BE2C (cell line): ENCODE data around the gene FXR2.

Source experiments
- DNase-seq: peaks from one replicate; pipeline ENCODE4 v3.0.0-alpha.2; 2020
- H3K27me3 ChIP-seq: fragments of 250-450 bp; sonication (Bioruptor Pico); 2 replicates; pipeline ENCODE4 v1.5.1; 2020; ENCODE audit warnings: mild to moderate bottlenecking
- H3K36me3 ChIP-seq: fragments of 250-450 bp; sonication (Bioruptor Pico); 2 replicates; pipeline ENCODE4 v1.5.1; 2020; ENCODE audit warnings: mild to moderate bottlenecking
- H3K4me1 ChIP-seq: fragments of 250-450 bp; sonication (Bioruptor Pico); 2 replicates; pipeline ENCODE4 v1.5.1; 2020
- H3K4me3 ChIP-seq: 2 replicates; pipeline ENCODE4 v1.5.1; 2011; ENCODE audit warnings: low read depth, low read length
- H3K9me3 ChIP-seq: fragments of 250-450 bp; sonication (Bioruptor Pico); 2 replicates; pipeline ENCODE4 v1.5.1; 2020
- CTCF ChIP-seq: IDR thresholded peaks from 2 replicates; pipeline ENCODE4 v1.5.1; 2012; ENCODE audit warnings: mild to moderate bottlenecking, low read depth, low read length

Gene FXR2

GRCh38 chr17:7556627-7557026 lies 58.1 kb downstream of the FXR2 start:
- no peaks in the 10 kb centered on the region for H3K9me3 ChIP-seq
- no peaks in the 10 kb centered on the region for H3K27me3 ChIP-seq
- H3K36me3 ChIP-seq = no peaks in the 10 kb centered on the region
- TF ChIP-seq CTCF = no peak
- H3K4me1 ChIP-seq = no peaks in the 10 kb centered on the region; the same call in 1 of the 2 replicates
- no peak overlapping the region for H3K4me3 ChIP-seq
- no peak for DNase-seq

DNA sequence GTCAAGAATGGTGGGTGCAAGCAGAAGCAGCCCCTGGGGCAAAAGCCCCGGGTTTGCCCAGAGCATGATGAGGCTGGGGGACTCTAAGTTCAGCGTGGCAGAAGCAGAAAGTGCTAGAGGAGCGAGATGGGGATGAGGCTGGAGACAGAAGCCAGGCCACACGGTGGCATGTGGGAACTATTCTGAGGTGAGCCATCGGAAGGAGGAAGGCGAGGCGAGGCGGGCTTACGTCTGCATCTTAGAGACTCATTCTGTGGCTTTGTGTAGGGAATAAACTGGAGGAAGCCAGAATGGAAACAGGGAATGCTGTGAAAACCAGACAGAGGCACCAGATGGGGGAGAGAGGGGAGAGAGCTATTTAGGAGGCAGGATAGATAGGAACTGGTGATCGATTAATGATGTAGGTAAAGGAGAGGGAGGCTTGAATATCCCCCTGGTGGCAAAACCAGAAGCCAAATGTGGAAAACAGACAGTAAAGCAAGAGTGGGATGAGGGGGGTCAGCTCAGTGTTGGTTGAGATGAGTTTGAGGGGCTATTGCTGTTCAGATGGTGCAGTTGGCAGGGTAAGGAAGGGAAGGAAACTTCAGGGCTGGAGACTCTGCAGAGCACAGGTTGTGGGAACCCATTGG lies 59.3 kb downstream of the FXR2 start:
- DNase-seq = no peak
- no peaks in the 10 kb centered on the region for H3K36me3 ChIP-seq
- no peaks in the 10 kb centered on the region for H3K9me3 ChIP-seq
- H3K4me3 ChIP-seq = no peak overlapping the region
- TF ChIP-seq CTCF = no peak
- H3K4me1 ChIP-seq = no peaks in the 10 kb centered on the region; the same call in 1 of the 2 replicates
- no peaks in the 10 kb centered on the region for H3K27me3 ChIP-seq

DNA sequence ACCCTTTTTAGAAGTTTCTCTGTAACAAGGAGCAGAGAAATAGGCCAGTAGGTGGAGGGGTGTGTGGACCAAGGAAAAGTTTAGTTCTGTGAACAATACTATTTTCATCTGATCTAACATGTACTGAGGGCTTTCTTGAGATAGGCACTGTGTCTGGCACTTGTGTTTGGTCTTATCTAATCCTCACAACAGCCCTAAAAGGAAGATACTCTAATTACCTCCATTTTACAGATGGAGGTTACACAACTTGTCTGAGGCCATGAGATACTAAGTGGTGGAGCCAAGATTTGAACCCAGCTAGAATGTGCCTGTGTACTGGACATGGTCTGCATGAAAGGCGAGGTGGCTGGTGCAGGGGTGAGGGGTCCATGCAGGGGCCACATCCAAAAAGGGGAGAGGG lies 61.3 kb downstream of the FXR2 start:
- H3K27me3 ChIP-seq = no peaks in the 10 kb centered on the region
- DNase-seq = no peak
- H3K9me3 ChIP-seq = no peaks in the 10 kb centered on the region
- no peak overlapping the region for H3K4me3 ChIP-seq
- TF ChIP-seq CTCF = no peak
- H3K4me1 ChIP-seq = no peaks in the 10 kb centered on the region; the same call in 1 of the 2 replicates
- H3K36me3 ChIP-seq = no peaks in the 10 kb centered on the region

GRCh38 chr17:7552621-7553051 lies 62.1 kb downstream of the FXR2 start:
- Histone ChIP-seq H3K4me1 (no peaks in the 10 kb centered on the region), H3K4me3 (no peak overlapping the region), H3K36me3 (no peaks in the 10 kb centered on the region), H3K9me3 (no peaks in the 10 kb centered on the region), H3K27me3 (no peaks in the 10 kb centered on the region)
- no peak for DNase-seq
- TF ChIP-seq CTCF = no peak

GRCh38 chr17:7551396-7551795 lies 63.3 kb downstream of the FXR2 start:
- no peaks in the 10 kb centered on the region for H3K4me1 ChIP-seq
- no peak for DNase-seq
- H3K4me3 ChIP-seq = no peak overlapping the region
- TF ChIP-seq CTCF = no peak
- no peaks in the 10 kb centered on the region for H3K27me3 ChIP-seq
- H3K36me3 ChIP-seq = no peaks in the 10 kb centered on the region
- no peaks in the 10 kb centered on the region for H3K9me3 ChIP-seq

DNA sequence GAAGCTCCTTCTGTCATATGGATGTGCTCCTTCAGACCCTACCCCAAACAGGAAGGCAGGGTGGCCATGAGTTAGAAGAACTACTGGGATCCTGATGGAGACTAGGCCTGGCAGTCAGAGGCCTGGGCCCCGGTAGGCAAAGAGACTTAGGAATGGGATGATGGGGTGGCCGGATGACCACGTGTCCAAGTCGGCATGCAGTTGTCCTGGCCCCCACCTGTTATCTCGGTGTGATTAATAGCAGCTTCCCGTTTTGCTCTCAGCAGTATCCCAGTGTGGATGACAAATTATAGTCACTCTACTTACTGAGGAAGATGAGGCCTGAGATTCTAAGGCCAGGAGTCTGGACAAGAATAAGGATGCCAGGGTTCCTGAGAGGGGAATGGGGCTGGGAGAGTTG lies 64.4 kb downstream of the FXR2 start:
- no peaks in the 10 kb centered on the region for H3K27me3 ChIP-seq
- no peak for DNase-seq
- TF ChIP-seq CTCF = no peak
- no peak overlapping the region for H3K4me3 ChIP-seq
- H3K36me3 ChIP-seq = no peaks in the 10 kb centered on the region
- no peaks in the 10 kb centered on the region for H3K9me3 ChIP-seq
- no peaks in the 10 kb centered on the region for H3K4me1 ChIP-seq
